ENCODE measurements around the gene SDS. TPM values are rescaled to one million over a fixed set of nuclear protein-coding genes. Genes with fewer than 3 reads are reported as not detected.
A peak's percentile ranks its signal among the peaks of the same experiment; 100 is the strongest.

The SDS gene
- polyA plus RNA-seq, 1 donor: 0.23 TPM

GRCh38 chr12:113425960-113426453, 22.3 kb upstream of the SDS start:
- no peak for DNase-seq

- DNase-seq: peak; percentile 27
Observed at GRCh38 chr12:113424915-113425823, 21.5 kb upstream of the SDS start.

GRCh38 chr12:113424456-113424855, 20.8 kb upstream of the SDS start:
- no peak for DNase-seq

GRCh38 chr12:113422886-113423669, 19.4 kb upstream of the SDS start:
- DNase-seq: no peak

- DNase-seq: peak; percentile 79
Observed at GRCh38 chr12:113422030-113422885, 18.6 kb upstream of the SDS start, which contains the start of gene SDSL. SDSL (plus strand) TSS chr12:113422380; CDS start chr12:113427983, 5,603 bp downstream.

GRCh38 chr12:113420996-113421595, 17.4 kb upstream of the SDS start:
- no peak for DNase-seq

GRCh38 chr12:113418213-113418879, 14.7 kb upstream of the SDS start:
- DNase-seq: no peak

GRCh38 chr12:113416091-113416754, 12.5 kb upstream of the SDS start:
- DNase-seq: no peak

GRCh38 chr12:113414519-113415038, 10.9 kb upstream of the SDS start:
- DNase-seq: no peak

- no peak for DNase-seq
Observed at GRCh38 chr12:113413488-113413939, 9.8 kb upstream of the SDS start.

GRCh38 chr12:113409462-113410124, 5.9 kb upstream of the SDS start:
- DNase-seq: no peak

GRCh38 chr12:113408756-113409298, 5.1 kb upstream of the SDS start:
- DNase-seq: no peak

GRCh38 chr12:113407931-113408600, 4.4 kb upstream of the SDS start:
- DNase-seq: no peak

GRCh38 chr12:113405694-113406093, 2.0 kb upstream of the SDS start:
- no peak for DNase-seq

GRCh38 chr12:113402586-113403260, 964 bp downstream of the SDS start:
- DNase-seq: no peak

GRCh38 chr12:113401066-113402000, 2.4 kb downstream of the SDS start:
- no peak for DNase-seq

GRCh38 chr12:113400362-113400761, 3.3 kb downstream of the SDS start:
- DNase-seq: no peak

Data from left kidney (tissue), 2 donors.